ENCODE data around the gene SDCBP2. TPM values are rescaled to one million over a fixed set of nuclear protein-coding genes. Genes with fewer than 3 reads are reported as not detected.

The SDCBP2 gene
- total and polyA plus RNA-seq, 4 donors = 1.9 to 6.1 (median 4.7) TPM

GRCh38 chr20:1378735-1379125 is 49.8 kb upstream of the SDCBP2 start:
- Histone ChIP-seq H3K36me3 (ENCODE audit: control insufficient read depth in 4 of 4, insufficient read depth in 3 of 4, low read depth in 1 of 4, low read length in 3 of 4) (no peaks in the 10 kb centered on the region), H3K4me1 (ENCODE audit: control insufficient read depth in 4 of 4, insufficient read depth in 4 of 4, low read length in 3 of 4) (peaks cover 7 to 51% (median 27%) of the 10 kb centered on the region in 4 donors), H3K9ac (ENCODE audit: low read depth in 1 of 2, low read length in 2 of 2) (no peak overlapping the region), H3K27ac (ENCODE audit: low read depth in 1 of 2, low read length in 2 of 2) (no peak overlapping the region), H3K9me3 (ENCODE audit: control insufficient read depth in 4 of 4, low read length in 3 of 4) (no peaks in the 10 kb centered on the region), H3K4me3 (ENCODE audit: low read depth in 1 of 3, low read length in 3 of 3) (no peak overlapping the region), H3K27me3 (ENCODE audit: control insufficient read depth in 4 of 4, insufficient read depth in 4 of 4, low read length in 3 of 4) (no peaks in the 10 kb centered on the region)
- no peak for DNase-seq (ENCODE audit: low spot score)
- TF ChIP-seq ZBTB33 (IDR thresholded peaks at IDR 0.05) (no peak), REST (IDR thresholded peaks at IDR 0.05) (no peak), RAD21 (IDR thresholded peaks at IDR 0.05) (no peak), FOXA2 (IDR thresholded peaks at IDR 0.05) (no peak), JUND (IDR thresholded peaks at IDR 0.05) (no peak)
- WGBS = 92% methylated on average over 6 of the region's 6 CpGs

GRCh38 chr20:1377984-1378734 is 49.2 kb upstream of the SDCBP2 start:
- no peak overlapping the region for H3K9ac ChIP-seq (ENCODE audit: low read depth in 1 of 2, low read length in 2 of 2)
- H3K4me1 ChIP-seq (ENCODE audit: control insufficient read depth in 4 of 4, insufficient read depth in 4 of 4, low read length in 3 of 4) = peaks cover 7 to 56% (median 27%) of the 10 kb centered on the region in 4 donors
- H3K27ac ChIP-seq (ENCODE audit: low read depth in 1 of 2, low read length in 2 of 2) = peak overlapping the region in 1 of 2 donors; percentile 38
- TF ChIP-seq SP1 (IDR thresholded peaks at IDR 0.05) (peak; percentile 9), MAX (IDR thresholded peaks at IDR 0.05) (no peak), TAF1 (conservative IDR thresholded peaks at IDR 0.05) (no peak), HNF4A (conservative IDR thresholded peaks at IDR 0.05) (peak; percentile 84 to 85), CTCF (IDR thresholded peaks at IDR 0.05; ENCODE audit: low read depth, low read length, missing input control) (no peak), RXRA (IDR thresholded peaks at IDR 0.05) (peak in 1 of 2 donors; percentile 52), NR2F2 (IDR thresholded peaks at IDR 0.05) (no peak), JUND (IDR thresholded peaks at IDR 0.05) (no peak), REST (IDR thresholded peaks at IDR 0.05) (no peak), FOXA2 (IDR thresholded peaks at IDR 0.05) (peak; percentile 16), EGR1 (IDR thresholded peaks at IDR 0.05; ENCODE audit: low read depth in 2 of 2) (no peak), YY1 (IDR thresholded peaks at IDR 0.05) (peak; percentile 41), HNF4G (IDR thresholded peaks at IDR 0.05) (peak; percentile 71)
- TF ChIP-seq, protein P1, sequence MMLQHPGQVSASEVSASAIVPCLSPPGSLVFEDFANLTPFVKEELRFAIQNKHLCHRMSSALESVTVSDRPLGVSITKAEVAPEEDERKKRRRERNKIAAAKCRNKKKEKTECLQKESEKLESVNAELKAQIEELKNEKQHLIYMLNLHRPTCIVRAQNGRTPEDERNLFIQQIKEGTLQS (IDR thresholded peaks at IDR 0.05) = no peak
- no peaks in the 10 kb centered on the region for H3K27me3 ChIP-seq (ENCODE audit: control insufficient read depth in 4 of 4, insufficient read depth in 4 of 4, low read length in 3 of 4)
- 59% methylated on average over 6 of the region's 6 CpGs for WGBS
- DNase-seq (ENCODE audit: low spot score) = no peak
- no peak overlapping the region for H3K4me3 ChIP-seq (ENCODE audit: low read depth in 1 of 3, low read length in 3 of 3)
- H3K9me3 ChIP-seq (ENCODE audit: control insufficient read depth in 4 of 4, low read length in 3 of 4) = no peaks in the 10 kb centered on the region
- no peaks in the 10 kb centered on the region for H3K36me3 ChIP-seq (ENCODE audit: control insufficient read depth in 4 of 4, insufficient read depth in 3 of 4, low read depth in 1 of 4, low read length in 3 of 4)
